K562 (cell line): ENCODE results near the gene AIPL1. TPM values are rescaled to one million over a fixed set of nuclear protein-coding genes. Genes with fewer than 3 reads are reported as not detected.

Experiments used
- ATAC-seq: fragments of 200-7000 bp; cut with Tn5 transposase; 3 replicates; pipeline ENCODE4 v1.9.1; 2020; ENCODE audit warnings: moderate library complexity
- BruUV-seq: library from RNA; stranded (reverse); fragments of 400-500 nt; replicated peaks from 2 replicates; lab custom pipeline; 2021; lab: Mats Ljungman, UMichigan
- CTCF ChIA-PET: fragments of 300-600 bp; formaldehyde crosslinking; extraction: SDS; loops from one replicate; lab custom pipeline; 2021; ENCODE audit warnings: low intra/inter-chr PET ratio; lab: Yijun Ruan, JAX
- POLR2A ChIA-PET: fragments of 300-600, 350-650 bp; sonication (Branson Sonifier 250); formaldehyde crosslinking; extraction: SDS; loops from one replicate; lab custom pipeline; 2021; ENCODE audit warnings: antibody characterized with exemption, inconsistent platforms; lab: Yijun Ruan, JAX
- DNase-seq, 4 experiments: peaks; one replicate each; pipeline versions ENCODE4 v3.0.0 to v3.0.0-alpha.2; 2011 to 2018; ENCODE audit warnings: low spot score in 3 of 4, mixed read lengths in 3 of 4; ENCODE audit errors: extremely low read depth in 1 of 4
- FAIRE-seq: peaks from 2 replicates; lab custom pipeline; 2011; peaks lifted over from hg19 to GRCh38; lab: Jason Lieb, UNC
- H2AFZ ChIP-seq: 2 replicates; pipeline ENCODE4 v1.6.0; 2011; ENCODE audit warnings: low read depth, low read length, control low read depth, inconsistent platforms
- H3K27ac ChIP-seq: fragments of 200-600 bp; 3 replicates; pipeline ENCODE4 v1.8.0; 2011; ENCODE audit warnings: low read depth, mild to moderate bottlenecking, control low read depth, inconsistent platforms, low read length, moderate library complexity, mixed read lengths; ENCODE audit errors: extremely low read depth
- H3K27me3 ChIP-seq, 2 experiments: fragments of 300-600 bp in 1 of 2; 2 replicates in 1 of 2; 3 replicates in 1 of 2; pipeline versions ENCODE4 v1.6.0 to v1.8.0; 2011; ENCODE audit warnings: inconsistent platforms in 2 of 2, low read length in 2 of 2, mild to moderate bottlenecking in 1 of 2, mixed read lengths in 1 of 2, moderate library complexity in 1 of 2; ENCODE audit not compliant: control insufficient read depth in 2 of 2, insufficient read depth in 2 of 2
- H3K36me3 ChIP-seq: fragments of 300-600 bp; 3 replicates; pipeline ENCODE4 v1.8.0; 2011; ENCODE audit warnings: mild to moderate bottlenecking, low read length, inconsistent platforms; ENCODE audit not compliant: control insufficient read depth, insufficient read depth
- H3K4me1 ChIP-seq, 2 experiments: fragments of 200-600 bp in 1 of 2; replicated peaks in 1 of 2; 2 replicates in 1 of 2; 3 replicates in 1 of 2; pipeline versions ENCODE4 v1.5.1 to v1.8.0; 2011; ENCODE audit warnings: inconsistent platforms in 2 of 2, low read length in 2 of 2, mild to moderate bottlenecking in 1 of 2, mixed read lengths in 1 of 2, moderate library complexity in 1 of 2; ENCODE audit not compliant: control insufficient read depth in 2 of 2, insufficient read depth in 2 of 2
- H3K4me2 ChIP-seq: 2 replicates; pipeline ENCODE4 v1.6.1; 2011; ENCODE audit warnings: low read length, control low read depth, inconsistent platforms, mixed read lengths; ENCODE audit not compliant: insufficient read depth
- H3K4me3 ChIP-seq: fragments of 200-600 bp; sonication (generic), shearing (Covaris generic); 2 replicates; pipeline ENCODE4 v1.5.1; 2016; ENCODE audit warnings: control low read depth, inconsistent platforms
- H3K79me2 ChIP-seq: fragments of 200-600 bp; 3 replicates; pipeline ENCODE4 v1.8.0; 2011; ENCODE audit warnings: low read length, inconsistent platforms; ENCODE audit not compliant: control insufficient read depth, insufficient read depth
- H3K9ac ChIP-seq, 2 experiments: 2 replicates each; pipeline versions ENCODE4 v1.6.0 to v1.6.1; 2011; ENCODE audit warnings: low read depth in 2 of 2, low read length in 2 of 2, control low read depth in 1 of 2, inconsistent platforms in 1 of 2, mild to moderate bottlenecking in 1 of 2, mixed read lengths in 1 of 2; ENCODE audit not compliant: insufficient read depth in 1 of 2
- H3K9me1 ChIP-seq: one replicate; pipeline ENCODE4 v1.6.0; 2011; ENCODE audit warnings: inconsistent platforms, mild to moderate bottlenecking, low read length, moderate library complexity; ENCODE audit not compliant: control insufficient read depth, insufficient read depth
- H3K9me3 ChIP-seq: replicated peaks from 2 replicates; pipeline ENCODE4 v1.5.1; 2011; ENCODE audit warnings: low read depth, low read length, inconsistent platforms; ENCODE audit not compliant: control insufficient read depth, insufficient read depth
- H4K20me1 ChIP-seq: replicated peaks from 2 replicates; pipeline ENCODE4 v1.6.1; 2011; ENCODE audit warnings: low read length, inconsistent platforms, mixed read lengths; ENCODE audit not compliant: control insufficient read depth, insufficient read depth
- ARID4B ChIP-seq: sonication (generic); formaldehyde crosslinking; IDR thresholded peaks from 2 replicates; pipeline ENCODE4 v1.8.0; 2022; ENCODE audit warnings: mild to moderate bottlenecking, missing genetic modification reagents
- ATF2 ChIP-seq: sonication (generic); formaldehyde crosslinking; IDR thresholded peaks from 2 replicates; pipeline ENCODE4 v1.8.1; 2022; ENCODE audit warnings: missing genetic modification reagents
- CHD4 ChIP-seq: fragments of 200-600 bp; sonication (generic); IDR thresholded peaks from 3 replicates; pipeline ENCODE4 v1.6.1; 2012; ENCODE audit warnings: low read depth, mild to moderate bottlenecking, mixed read lengths, low read length, inconsistent platforms; ENCODE audit not compliant: insufficient read depth, insufficient replicate concordance, poor library complexity, severe bottlenecking
- ESRRA ChIP-seq: fragments of 450-650 bp; IDR thresholded peaks from 2 replicates; pipeline ENCODE4 v1.6.1; 2014; ENCODE audit warnings: low read depth, mild to moderate bottlenecking, moderate library complexity, borderline replicate concordance
- ETV1 ChIP-seq: fragments of 450-650 bp; conservative IDR thresholded peaks from 2 replicates; pipeline ENCODE4 v1.6.1; 2016; ENCODE audit warnings: missing genetic modification characterization, control low read depth, low read depth, missing compliant biosample characterization
- HDAC1 ChIP-seq, 2 experiments: fragments of 450-650 bp; IDR thresholded peaks; 2 replicates each; pipeline ENCODE4 v1.6.1; 2016 to 2017; ENCODE audit warnings: inconsistent platforms in 1 of 2, mild to moderate bottlenecking in 1 of 2, moderate library complexity in 1 of 2
- NFIC ChIP-seq: fragments of 450-650 bp; IDR thresholded peaks from 2 replicates; pipeline ENCODE4 v1.6.1; 2017; ENCODE audit warnings: mild to moderate bottlenecking, inconsistent platforms
- NR2C1 ChIP-seq, 2 experiments: fragments of 450-650 bp; IDR thresholded peaks; 2 replicates each; pipeline ENCODE4 v1.6.1; 2017; ENCODE audit warnings: mild to moderate bottlenecking in 2 of 2, antibody characterized with exemption in 1 of 2, inconsistent platforms in 1 of 2, missing compliant biosample characterization in 1 of 2, missing genetic modification characterization in 1 of 2
- NR2C2 ChIP-seq, 2 experiments: fragments of 200-800 bp in 1 of 2; sonication (Bioruptor generic) in 1 of 2; sonication (generic) in 1 of 2; formaldehyde crosslinking in 1 of 2; IDR thresholded peaks; 2 replicates each; pipeline versions ENCODE4 v1.6.1 to v1.8.0; 2016 to 2022; ENCODE audit warnings: mild to moderate bottlenecking in 1 of 2, missing compliant biosample characterization in 1 of 2, missing genetic modification characterization in 1 of 2, missing genetic modification reagents in 1 of 2
- RBBP5 ChIP-seq: fragments of 200-600 bp; sonication (generic); IDR thresholded peaks from 2 replicates; pipeline ENCODE4 v1.6.1; 2012; ENCODE audit warnings: borderline replicate concordance, mild to moderate bottlenecking, low read length, control low read depth, inconsistent platforms; ENCODE audit not compliant: insufficient read depth, poor library complexity, severe bottlenecking
- RNF2 ChIP-seq: sonication (generic); IDR thresholded peaks from 2 replicates; pipeline ENCODE4 v1.6.1; 2016
- SOX6 ChIP-seq: fragments of 450-650 bp; IDR thresholded peaks from 2 replicates; pipeline ENCODE4 v1.6.1; 2014; ENCODE audit warnings: mild to moderate bottlenecking
- WGBS: fragments of 100-300 bp; shearing (Covaris generic); methylation state at CpG from one replicate; pipeline ENCODE4 v1.1.6; 2016; ENCODE audit warnings: low coverage, mixed read lengths; ENCODE audit not compliant: insufficient coverage; ENCODE audit errors: missing lambda C conversion rate; 5-methylcytosine and 5-hydroxymethylcytosine counted together
- in situ Hi-C: fragments of 300-500 bp; cut with MboI; formaldehyde crosslinking; loops from 4 replicates; pipeline ENCODE4 v1.15.0; 2018; ENCODE audit warnings: inconsistent platforms, mixed read lengths
- intact Hi-C: fragments of 100-400 bp; cut with micrococcal nuclease; formaldehyde crosslinking; loops from 2 replicates; pipeline ENCODE4 v1.14.2; 2022
- polyA plus RNA-seq, 8 experiments: library from polyadenylated mRNA; depleted of rRNA in 4 of 8; stranded (reverse) in 5 of 8; unstranded in 3 of 8; fragments of >200 nt; fragmentation: Nextera tagmentation in 2 of 8; fragmentation: Illumina TruSeq in 1 of 8; extraction: Ambion mirVana in 2 of 8; extraction: Trizol in 1 of 8; gene quantifications; 2 replicates each; pipeline versions ENCODE4 v1.2.1 to v1.2.3, GENCODE V29; 2011 to 2014; ENCODE audit warnings: inconsistent platforms in 1 of 8, missing spikeins in 1 of 8
- total RNA-seq, 7 experiments: library from RNA; depleted of rRNA in 6 of 7; stranded (reverse); fragments of >200 nt in 6 of 7; fragmentation: Illumina TruSeq in 2 of 7; extraction: Trizol in 2 of 7; gene quantifications; 2 replicates each; pipeline versions ENCODE4 v1.2.1 to v1.2.3, GENCODE V29; 2011 to 2021; ENCODE audit warnings: low replicate concordance in 1 of 7
- TF ChIP-seq, protein P1 (sequence below): fragments of 450-650 bp; IDR thresholded peaks from 2 replicates; pipeline ENCODE4 v1.6.1; 2017; ENCODE audit warnings: mild to moderate bottlenecking, moderate library complexity

The AIPL1 gene
- total and polyA plus RNA-seq, 9 of the 15 experiments (the other 6 are each of a cell fraction or from before 2014, with no cell fraction given): not detected

DNA sequence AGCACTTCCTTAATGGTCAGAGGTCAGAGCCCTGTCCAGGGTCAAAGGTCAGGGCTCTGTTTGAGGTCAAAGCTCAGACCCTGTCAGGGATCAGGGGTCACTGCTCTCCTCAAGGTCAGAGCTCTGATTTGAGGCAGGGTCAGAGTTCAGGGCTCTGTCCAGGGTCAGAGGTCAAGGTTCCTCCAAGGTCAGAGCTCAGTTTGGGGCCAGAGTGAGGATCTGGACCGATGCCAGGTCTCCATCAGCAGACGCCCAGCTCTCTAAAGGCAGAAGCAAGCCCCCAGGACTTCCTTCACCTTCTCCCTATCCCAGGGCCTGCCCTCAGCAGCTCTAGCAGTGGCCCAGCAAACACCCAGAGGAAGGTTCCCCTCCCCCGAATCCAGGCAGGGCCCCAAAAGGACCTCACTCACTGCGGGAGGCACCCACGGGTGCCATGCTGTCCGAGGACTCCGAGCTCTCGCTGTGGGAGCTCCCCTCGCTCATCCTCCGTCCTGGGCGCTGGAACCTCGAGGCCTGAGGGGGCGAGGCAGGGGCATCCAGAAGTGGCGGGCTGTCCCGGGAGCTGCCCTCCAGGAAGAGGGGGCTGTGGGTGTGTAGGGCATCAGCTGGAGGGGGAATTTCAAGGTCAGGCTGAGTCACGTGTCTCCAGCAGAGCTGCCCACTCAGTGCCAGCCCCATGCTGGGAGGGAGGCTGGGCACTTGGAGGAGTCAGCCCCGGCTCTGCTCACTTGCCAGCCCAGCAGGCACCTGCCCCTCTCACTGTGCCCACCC lies 36.0 kb upstream of the AIPL1 start:
- H3K36me3 ChIP-seq: no peaks in the 10 kb centered on the region
- peaks cover 0 to 11% of the 10 kb centered on the region in 2 experiments; a peak in 1 of 5 replicates for H3K4me1 ChIP-seq
- H3K4me2 ChIP-seq: no peak overlapping the region
- ATAC-seq (no peak), DNase-seq (no peak), FAIRE-seq (no peak)
- no peaks in the 10 kb centered on the region for H3K9me3 ChIP-seq
- ChIA-PET CTCF (no interaction called here), POLR2A (interaction anchor here (0.9 to 1.0 kb wide), 2 partner anchors 22 to 37 kb away, joined by 3 read pairs; no protein-coding TSS in a partner anchor)
- in situ Hi-C loops: loop anchor here (5.0 kb wide), 1 partner anchor 41 kb away; no protein-coding TSS in a partner anchor
- H3K4me3 ChIP-seq: no peak overlapping the region
- H3K9ac ChIP-seq: no peak overlapping the region
- H3K27ac ChIP-seq: no peak overlapping the region
- H3K27me3 ChIP-seq: peaks cover 0 to 4% of the 10 kb centered on the region in 2 experiments; a peak in 2 of 5 replicates
- no peaks in the 10 kb centered on the region for H3K9me1 ChIP-seq
- BruUV-seq: no TSS peak
- no peaks in the 10 kb centered on the region for H3K79me2 ChIP-seq
- 33% methylated on average over 1 of the region's 17 CpGs for WGBS
- 0 out of 2 replicates have a peak, but pooled peaks cover 4% of the 10 kb centered on the region for H4K20me1 ChIP-seq
- H2AFZ ChIP-seq: no peak overlapping the region
- intact Hi-C loops: no loop called here
- TF ChIP-seq ATF2 (CRISPR knock-in tag): no peak
- peak; percentile 95 for TF ChIP-seq NR2C1 (IDR thresholded peaks at IDR 0.05)
- peak; percentile 98 for TF ChIP-seq NR2C1 (tag; IDR thresholded peaks at IDR 0.05)
- no peak for TF ChIP-seq SOX6
- no peak for TF ChIP-seq ARID4B
- peak; percentile 97 for TF ChIP-seq NR2C2 (CRISPR knock-in tag; IDR thresholded peaks at IDR 0.05)
- peak; percentile 95 for TF ChIP-seq NR2C2 (tag; IDR thresholded peaks at IDR 0.05)
- TF ChIP-seq ETV1 (tag): no peak
- no peak for TF ChIP-seq CHD4
- TF ChIP-seq, protein P1, sequence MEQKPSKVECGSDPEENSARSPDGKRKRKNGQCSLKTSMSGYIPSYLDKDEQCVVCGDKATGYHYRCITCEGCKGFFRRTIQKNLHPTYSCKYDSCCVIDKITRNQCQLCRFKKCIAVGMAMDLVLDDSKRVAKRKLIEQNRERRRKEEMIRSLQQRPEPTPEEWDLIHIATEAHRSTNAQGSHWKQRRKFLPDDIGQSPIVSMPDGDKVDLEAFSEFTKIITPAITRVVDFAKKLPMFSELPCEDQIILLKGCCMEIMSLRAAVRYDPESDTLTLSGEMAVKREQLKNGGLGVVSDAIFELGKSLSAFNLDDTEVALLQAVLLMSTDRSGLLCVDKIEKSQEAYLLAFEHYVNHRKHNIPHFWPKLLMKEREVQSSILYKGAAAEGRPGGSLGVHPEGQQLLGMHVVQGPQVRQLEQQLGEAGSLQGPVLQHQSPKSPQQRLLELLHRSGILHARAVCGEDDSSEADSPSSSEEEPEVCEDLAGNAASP: no peak
- peak; percentile 98 for TF ChIP-seq ESRRA
- TF ChIP-seq RNF2: no peak
- no peak for TF ChIP-seq HDAC1 (IDR thresholded peaks at IDR 0.05)
- TF ChIP-seq NFIC: peak; percentile 77
- TF ChIP-seq RBBP5: no peak
